ENCODE results near the gene CDHR5.
A peak's percentile ranks its signal among the peaks of the same experiment; 100 is the strongest.
"Not testable (repeated sequence)": the region's sequence is repeated elsewhere in the genome, so short reads cannot be mapped to it uniquely, and the experiment has no call there.

Gene CDHR5, protein sequence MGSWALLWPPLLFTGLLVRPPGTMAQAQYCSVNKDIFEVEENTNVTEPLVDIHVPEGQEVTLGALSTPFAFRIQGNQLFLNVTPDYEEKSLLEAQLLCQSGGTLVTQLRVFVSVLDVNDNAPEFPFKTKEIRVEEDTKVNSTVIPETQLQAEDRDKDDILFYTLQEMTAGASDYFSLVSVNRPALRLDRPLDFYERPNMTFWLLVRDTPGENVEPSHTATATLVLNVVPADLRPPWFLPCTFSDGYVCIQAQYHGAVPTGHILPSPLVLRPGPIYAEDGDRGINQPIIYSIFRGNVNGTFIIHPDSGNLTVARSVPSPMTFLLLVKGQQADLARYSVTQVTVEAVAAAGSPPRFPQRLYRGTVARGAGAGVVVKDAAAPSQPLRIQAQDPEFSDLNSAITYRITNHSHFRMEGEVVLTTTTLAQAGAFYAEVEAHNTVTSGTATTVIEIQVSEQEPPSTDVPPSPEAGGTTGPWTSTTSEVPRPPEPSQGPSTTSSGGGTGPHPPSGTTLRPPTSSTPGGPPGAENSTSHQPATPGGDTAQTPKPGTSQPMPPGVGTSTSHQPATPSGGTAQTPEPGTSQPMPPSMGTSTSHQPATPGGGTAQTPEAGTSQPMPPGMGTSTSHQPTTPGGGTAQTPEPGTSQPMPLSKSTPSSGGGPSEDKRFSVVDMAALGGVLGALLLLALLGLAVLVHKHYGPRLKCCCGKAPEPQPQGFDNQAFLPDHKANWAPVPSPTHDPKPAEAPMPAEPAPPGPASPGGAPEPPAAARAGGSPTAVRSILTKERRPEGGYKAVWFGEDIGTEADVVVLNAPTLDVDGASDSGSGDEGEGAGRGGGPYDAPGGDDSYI

GRCh38 chr11:624705-625635, at the start of gene CDHR5:
TSS of gene CDHR5 (minus strand) at chr11:624955. CDS start at chr11:624902, 53 bp downstream.
- DNase-seq = no peak

DNA sequence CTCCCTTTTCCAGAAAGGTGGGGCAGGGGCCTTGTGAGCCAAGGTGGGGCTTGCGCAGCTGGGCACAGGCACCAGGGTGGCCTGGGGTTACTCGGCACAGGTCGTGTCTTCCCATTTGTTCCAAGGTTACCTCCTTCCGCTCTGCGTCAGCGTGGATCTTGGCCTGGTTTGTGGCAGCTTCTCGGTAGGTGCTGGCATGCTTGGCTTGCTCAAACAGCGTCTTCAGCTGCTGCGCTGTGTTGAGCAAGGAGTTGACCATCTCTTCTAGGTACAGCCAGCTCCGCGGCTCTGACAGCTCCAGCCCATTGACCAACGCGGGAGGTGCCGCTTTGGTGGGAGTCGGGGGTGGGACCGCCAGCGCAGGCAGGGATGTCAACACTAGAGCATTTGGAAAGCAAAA, 49.7 kb upstream of the CDHR5 start:
- DNase-seq = no peak

DNA sequence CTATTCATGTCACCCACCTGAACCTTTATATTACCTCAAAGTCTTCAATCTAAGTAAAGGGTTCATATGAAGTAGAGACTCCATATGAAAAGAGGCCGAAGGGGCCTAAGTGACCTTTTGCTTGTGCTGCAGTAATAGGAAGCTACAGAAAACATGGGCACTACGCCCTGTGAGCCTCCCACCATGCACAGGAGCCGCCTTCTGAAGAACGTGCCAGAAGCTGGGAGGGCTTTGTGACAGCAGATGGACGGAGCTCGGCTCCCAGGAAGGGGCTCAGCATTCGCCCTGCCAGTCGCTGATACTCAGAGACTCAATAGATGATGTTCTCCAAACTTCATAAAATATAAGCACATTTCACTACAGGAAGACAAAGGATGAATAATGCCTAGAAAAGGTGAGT, 49.1 kb upstream of the CDHR5 start:
- no peak for DNase-seq

- DNase-seq = no peak
These were observed 41.0 kb upstream of the CDHR5 start for GRCh38 chr11:665704-666281.

GRCh38 chr11:665062-665703, 40.4 kb upstream of the CDHR5 start:
- no peak for DNase-seq

- DNase-seq = peak; percentile 2
These were observed 38.0 kb upstream of the CDHR5 start for GRCh38 chr11:662689-663274.

DNA sequence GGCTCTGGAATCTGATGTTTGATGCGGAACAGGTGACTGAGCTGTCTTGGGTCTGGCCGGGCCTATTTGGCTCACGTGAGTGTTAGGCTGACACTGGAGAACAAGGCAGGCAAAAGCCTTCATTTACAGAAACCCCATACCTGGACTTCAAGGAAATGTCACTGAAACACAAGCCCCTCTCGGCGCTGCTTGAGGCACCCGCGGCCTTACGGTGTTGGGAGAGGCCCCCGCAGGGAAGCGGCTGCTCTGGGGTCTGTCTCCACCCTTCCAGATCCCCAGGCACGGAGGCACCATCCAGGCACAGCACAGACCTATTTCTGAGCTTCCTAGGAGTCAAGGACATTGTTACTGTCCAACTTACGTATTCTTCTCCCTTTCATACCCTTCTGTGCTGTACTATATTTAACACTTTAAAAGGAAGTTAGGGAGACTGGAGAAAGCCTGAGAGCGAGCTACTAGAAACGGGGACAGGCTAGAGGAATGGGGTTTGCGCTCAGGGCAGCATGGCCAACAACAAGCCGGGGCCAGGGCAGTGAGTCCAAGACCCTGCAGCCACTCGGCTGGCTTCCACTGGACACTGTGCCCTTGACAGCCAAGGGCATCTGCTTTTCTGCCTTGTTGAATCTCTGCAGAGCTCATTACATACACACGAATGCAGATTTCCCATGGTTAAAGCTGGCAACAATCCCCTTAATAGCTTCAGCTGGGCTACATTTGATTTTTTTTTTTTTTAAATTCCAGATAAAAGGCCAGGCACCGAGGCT, 36.1 kb upstream of the CDHR5 start:
- DNase-seq = no peak

DNA sequence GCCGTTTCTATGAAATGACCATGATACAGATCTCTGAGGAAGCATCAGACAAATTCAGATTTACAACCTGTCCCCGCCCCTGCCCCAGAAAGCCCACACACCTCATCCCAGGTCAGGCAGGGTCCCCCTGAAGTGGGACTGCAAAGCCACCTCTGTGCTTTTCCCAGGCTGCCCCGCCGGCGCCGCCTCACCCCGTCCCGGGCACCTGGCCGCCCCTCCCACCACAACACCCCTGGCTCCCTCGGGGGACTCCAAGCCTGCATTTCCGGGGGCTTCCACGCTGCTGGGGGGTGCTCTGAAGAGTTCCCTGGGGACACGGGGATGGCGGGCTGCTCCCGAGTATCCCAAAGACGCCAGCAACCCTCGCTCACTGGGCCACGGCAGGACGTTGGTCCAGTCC, 35.5 kb upstream of the CDHR5 start:
- DNase-seq = no peak

- no peak for DNase-seq
These were observed 34.9 kb upstream of the CDHR5 start for GRCh38 chr11:659532-660085.

GRCh38 chr11:657691-658126, 33.0 kb upstream of the CDHR5 start:
- no peak for DNase-seq

GRCh38 chr11:656866-657265, 32.1 kb upstream of the CDHR5 start:
- no peak for DNase-seq

DNA sequence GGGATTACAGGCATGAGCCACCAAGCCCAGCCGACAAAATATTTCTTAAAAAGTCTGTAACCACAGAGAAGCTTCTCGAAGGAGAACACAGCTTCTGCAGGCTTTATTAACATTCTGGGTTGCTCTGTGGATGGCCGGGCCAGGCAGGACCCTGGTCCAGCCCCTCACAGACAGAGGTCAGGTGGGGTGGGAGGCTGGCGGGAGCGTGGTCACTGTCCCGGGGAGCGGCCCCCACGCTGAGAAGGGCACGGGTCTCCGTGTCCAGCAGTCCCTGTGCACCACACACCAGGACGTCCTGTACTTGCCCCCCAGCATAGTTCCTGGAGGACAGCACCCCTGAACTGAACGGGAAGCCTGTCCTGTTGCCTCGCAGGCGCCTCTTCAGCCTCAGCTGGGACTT, 31.7 kb upstream of the CDHR5 start:
- DNase-seq = no peak

DNA sequence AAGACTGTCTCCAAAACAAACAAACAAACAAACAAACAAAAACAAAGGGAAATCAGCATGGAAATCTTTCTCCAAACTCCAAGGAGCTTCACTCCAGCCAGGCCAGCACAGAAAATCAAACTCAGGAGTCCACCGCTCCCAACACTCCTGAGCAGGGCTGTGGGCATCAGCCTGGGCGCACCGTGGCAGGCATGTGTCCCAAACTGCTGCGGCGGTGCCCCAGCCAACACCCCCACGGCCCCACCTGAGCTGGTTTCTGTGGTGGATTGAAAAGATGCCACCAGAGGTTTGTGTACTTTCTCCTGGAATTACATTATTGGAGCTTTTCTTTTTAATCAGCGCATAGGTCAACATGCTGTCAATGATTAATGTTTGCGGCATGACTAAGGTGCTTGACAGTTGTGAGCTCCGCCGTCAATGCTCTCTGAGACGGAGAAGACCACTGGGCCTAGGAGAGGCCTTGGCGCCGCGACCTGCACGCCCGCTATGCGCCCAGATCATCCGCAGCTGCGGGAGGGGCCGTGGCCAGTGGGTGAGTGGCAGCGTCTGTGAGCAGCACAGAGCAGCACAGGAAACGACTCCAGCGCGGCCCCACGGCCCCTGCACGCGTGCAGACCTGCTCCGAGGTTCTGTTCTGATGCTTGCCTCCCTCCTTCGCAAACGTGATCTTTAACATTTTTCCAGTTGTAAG, 30.4 kb upstream of the CDHR5 start:
- DNase-seq = no peak

DNA sequence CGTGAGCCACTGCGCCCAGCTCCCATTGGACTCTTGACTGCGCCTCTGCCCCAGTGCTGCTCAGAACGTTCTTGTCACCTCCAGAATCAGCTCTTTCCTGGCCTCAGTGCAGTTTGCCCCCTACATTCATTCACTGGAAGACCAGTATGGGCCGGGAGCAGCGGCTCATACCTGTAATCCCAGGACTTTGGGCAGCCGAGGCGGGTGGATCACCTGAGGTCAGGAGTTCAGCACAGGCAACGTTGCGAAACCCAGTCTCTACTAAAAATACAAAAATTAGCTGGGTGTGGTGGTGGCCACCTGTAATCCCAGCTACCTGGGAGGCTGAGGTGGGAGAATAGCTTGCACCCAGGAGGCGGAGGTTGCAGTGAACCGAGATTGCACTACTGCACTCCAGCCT, 29.7 kb upstream of the CDHR5 start:
- not testable (repeated sequence) for DNase-seq

- DNase-seq = no peak
These were observed 29.1 kb upstream of the CDHR5 start for GRCh38 chr11:653837-654236.

DNA sequence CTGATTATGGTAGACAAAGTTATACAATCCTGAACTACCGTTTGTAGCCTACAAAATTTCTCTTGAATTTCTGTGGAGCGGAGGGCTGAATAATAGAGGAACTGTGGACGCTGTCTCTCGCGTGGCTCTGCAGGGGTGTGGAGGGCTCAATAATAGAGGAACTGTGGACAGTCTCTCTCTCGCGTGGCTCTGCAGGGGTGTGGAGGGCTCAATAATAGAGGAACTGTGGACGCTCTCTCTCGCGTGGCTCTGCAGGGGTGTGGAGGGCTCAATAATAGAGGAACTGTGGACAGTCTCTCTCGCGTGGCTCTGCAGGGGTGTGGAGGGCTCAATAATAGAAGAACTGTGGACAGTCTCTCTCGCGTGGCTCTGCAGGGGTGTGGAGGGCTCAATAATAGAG, 28.4 kb upstream of the CDHR5 start:
- not testable (repeated sequence) for DNase-seq

DNA sequence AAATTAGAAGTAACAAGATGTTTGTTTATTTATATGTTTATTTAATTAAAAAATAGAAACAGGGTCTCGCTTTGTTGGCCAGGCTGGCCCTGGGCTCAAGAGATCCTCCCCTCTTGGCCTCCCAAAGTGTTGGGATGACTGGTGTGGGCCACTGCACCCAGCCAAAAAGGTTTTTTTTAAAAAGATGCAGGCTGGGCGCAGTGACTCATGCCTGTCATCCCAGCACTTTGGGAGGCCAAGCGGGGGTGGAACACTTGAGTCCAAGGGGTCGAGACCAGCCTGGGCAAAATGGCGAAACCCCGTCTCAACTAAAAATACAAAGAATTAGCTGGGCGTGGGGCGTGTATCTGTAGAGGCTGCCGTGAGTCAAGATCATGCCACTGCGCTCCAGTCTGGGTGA, 25.7 kb upstream of the CDHR5 start:
- DNase-seq = no peak

DNA sequence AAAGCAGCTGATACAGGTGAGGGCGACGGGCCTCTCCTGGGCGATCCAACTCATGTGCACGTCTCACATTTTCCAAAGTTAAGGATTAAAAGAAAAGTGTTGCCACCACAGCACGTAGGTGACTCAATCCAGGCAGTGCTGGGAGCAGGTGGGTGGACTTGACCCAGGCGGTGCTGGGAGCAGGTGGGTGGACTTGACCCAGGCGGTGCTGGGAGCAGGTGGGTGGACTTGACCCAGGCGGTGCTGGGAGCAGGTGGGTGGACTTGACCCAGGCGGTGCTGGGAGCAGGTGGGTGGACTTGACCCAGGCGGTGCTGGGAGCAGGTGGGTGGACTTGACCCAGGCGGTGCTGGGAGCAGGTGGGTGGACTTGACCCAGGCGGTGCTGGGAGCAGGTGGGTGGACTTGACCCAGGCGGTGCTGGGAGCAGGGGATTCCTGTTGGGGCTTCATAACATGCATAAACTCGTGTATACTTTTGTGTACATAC, 23.0 kb upstream of the CDHR5 start:
- DNase-seq = not testable (repeated sequence)

- no peak for DNase-seq
These were observed 21.5 kb upstream of the CDHR5 start for GRCh38 chr11:646214-646613.

GRCh38 chr11:645536-645935, 20.8 kb upstream of the CDHR5 start:
- DNase-seq = no peak

All from activated effector memory CD4-positive, alpha-beta T cell treated with Interleukin-2 at 50 U/mL for 16 hours (primary cell).